K562 treated with DMSO at 1 percent for 24 hours (cell line): ENCODE data around the gene SH2B3. TPM values are rescaled to one million over a fixed set of nuclear protein-coding genes. Genes with fewer than 3 reads are reported as not detected.

Experiments used
- total RNA-seq: library from RNA; unstranded; fragments of 300-600 nt; gene quantifications from 2 replicates; pipeline ENCODE4 v1.2.3, GENCODE V29; 2022; ENCODE audit warnings: low read depth; ENCODE audit not compliant: insufficient read depth

Gene SH2B3
- 46.1 and 49.0 TPM in 2 replicates for total RNA-seq

GRCh38 chr12:111405859-111406473 lies at the start of gene SH2B3:
Gene SH2B3, plus strand, starts transcription at chr12:111405923. Its CDS starts 12,223 bp downstream, at chr12:111418146.

GRCh38 chr12:111368788-111369495 lies 36.8 kb upstream of the SH2B3 start, which contains the start of gene PHETA1:
Gene PHETA1, minus strand, starts transcription at chr12:111369095. Its CDS starts 5,668 bp downstream, at chr12:111363427.

Other genes with a start within 250 kb of the SH2B3 start
- 18.2 and 21.0 TPM in 2 replicates for gene PHETA1, start 36.8 kb upstream of the SH2B3 start, total RNA-seq
- 42.0 and 45.6 TPM in 2 replicates for gene ATXN2, start 193.4 kb downstream of the SH2B3 start, total RNA-seq